RWPE1 (cell line): ENCODE results near the gene OGFR.

Experiments used
- CTCF ChIA-PET: fragments of 350-600 bp; sonication (Branson Sonifier 250); formaldehyde crosslinking; extraction: SDS; loops from one replicate; lab custom pipeline; 2021; lab: Yijun Ruan, JAX
- POLR2A ChIA-PET: fragments of 400-600 bp; formaldehyde crosslinking; extraction: SDS; loops from one replicate; lab custom pipeline; 2020; ENCODE audit warnings: antibody characterized with exemption; ENCODE audit not compliant: low non-redundant PET; lab: Yijun Ruan, JAX
- DNase-seq: peaks from one replicate; pipeline ENCODE4 v3.0.0; 2012; ENCODE audit warnings: low spot score
- H3K27ac ChIP-seq: fragments of 450-650 bp; 2 replicates; pipeline ENCODE4 v1.5.1; 2017
- TF ChIP-seq, protein P1 (sequence below): fragments of 450-650 bp; conservative IDR thresholded peaks from 2 replicates; pipeline ENCODE4 v1.5.1; 2017; ENCODE audit warnings: low read depth, mild to moderate bottlenecking

OGFR gene

DNA sequence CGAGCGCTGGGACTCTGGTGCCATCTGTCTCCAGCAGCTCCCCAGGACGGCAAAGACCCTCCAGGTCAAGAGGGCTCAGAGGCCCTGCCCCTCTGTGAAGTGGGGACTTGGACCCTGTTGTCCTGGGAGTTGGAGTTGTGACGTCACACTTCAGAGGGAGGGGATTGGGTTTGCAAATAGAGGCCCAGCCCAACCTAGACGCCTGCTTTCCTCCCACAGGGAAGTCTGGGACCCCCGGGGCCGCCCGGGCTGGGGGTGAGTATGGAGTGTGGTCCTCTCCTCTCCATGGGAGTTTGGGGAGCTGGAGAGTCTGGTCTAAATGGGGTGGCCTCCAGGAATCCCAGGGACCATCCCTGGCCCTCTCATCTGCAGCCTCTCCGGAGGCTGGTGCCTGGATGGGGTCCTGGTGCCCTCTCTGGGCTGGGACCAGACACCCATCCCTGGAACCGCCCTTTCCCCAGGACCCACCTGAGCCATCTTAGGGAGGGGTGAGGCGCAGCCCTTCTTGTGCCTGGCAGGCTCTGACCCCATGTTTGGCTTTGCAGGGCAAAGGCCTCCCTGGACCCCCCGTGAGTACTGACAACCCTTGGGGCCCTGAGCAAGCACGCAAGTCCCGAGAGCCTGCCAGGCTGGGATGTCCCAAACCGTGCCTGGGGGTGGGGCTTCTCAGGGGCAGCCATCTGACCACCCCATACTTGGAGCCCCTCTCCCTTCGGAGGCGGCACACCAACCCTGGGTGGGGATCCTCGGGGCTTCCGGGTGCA is 16.5 kb downstream of the OGFR start:
- ChIA-PET CTCF (no interaction called here), POLR2A (interaction anchor here (0.5 kb wide), 1 partner anchor 16 kb away, joined by 3 read pairs; no protein-coding TSS in a partner anchor)
- H3K27ac ChIP-seq: peak overlapping the region; percentile 69; the same call in 1 of the 2 replicates
- TF ChIP-seq, protein P1, sequence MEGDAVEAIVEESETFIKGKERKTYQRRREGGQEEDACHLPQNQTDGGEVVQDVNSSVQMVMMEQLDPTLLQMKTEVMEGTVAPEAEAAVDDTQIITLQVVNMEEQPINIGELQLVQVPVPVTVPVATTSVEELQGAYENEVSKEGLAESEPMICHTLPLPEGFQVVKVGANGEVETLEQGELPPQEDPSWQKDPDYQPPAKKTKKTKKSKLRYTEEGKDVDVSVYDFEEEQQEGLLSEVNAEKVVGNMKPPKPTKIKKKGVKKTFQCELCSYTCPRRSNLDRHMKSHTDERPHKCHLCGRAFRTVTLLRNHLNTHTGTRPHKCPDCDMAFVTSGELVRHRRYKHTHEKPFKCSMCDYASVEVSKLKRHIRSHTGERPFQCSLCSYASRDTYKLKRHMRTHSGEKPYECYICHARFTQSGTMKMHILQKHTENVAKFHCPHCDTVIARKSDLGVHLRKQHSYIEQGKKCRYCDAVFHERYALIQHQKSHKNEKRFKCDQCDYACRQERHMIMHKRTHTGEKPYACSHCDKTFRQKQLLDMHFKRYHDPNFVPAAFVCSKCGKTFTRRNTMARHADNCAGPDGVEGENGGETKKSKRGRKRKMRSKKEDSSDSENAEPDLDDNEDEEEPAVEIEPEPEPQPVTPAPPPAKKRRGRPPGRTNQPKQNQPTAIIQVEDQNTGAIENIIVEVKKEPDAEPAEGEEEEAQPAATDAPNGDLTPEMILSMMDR: no peak
- no peak for DNase-seq

DNA sequence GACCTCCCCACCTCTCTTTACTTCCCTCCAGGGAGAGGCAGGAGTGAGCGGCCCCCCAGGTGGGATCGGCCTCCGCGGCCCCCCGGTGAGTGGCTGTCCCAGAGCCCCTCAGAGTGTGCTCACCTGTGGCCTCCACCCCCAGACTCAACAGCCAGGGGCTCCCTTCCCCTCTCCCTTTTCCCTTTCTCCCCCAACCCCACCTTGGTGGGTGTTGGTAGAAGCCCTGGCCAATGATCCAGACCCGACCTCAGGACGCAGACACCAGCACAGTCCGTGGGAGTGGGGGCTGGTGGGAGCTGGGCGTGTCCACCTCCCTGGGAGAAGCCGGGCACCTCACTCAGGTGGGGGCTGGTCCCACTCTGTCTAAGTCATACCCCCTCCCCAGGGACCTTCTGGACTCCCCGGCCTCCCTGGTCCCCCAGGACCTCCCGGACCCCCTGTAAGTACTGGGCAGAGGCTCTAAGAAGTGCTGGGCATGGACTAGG is 17.1 kb downstream of the OGFR start:
- no peak for DNase-seq
- POLR2A ChIA-PET: interaction anchor here (0.5 to 0.6 kb wide), 2 partner anchors 16 to 35 kb away, joined by 3 read pairs; no protein-coding TSS in a partner anchor
- no peak overlapping the region for H3K27ac ChIP-seq
- TF ChIP-seq, protein P1: no peak
- CTCF ChIA-PET: interaction anchor here (0.7 to 1.9 kb wide), 4 partner anchors 10 to 187 kb away, joined by 3 to 13 read pairs (median 6); no protein-coding TSS in a partner anchor

DNA sequence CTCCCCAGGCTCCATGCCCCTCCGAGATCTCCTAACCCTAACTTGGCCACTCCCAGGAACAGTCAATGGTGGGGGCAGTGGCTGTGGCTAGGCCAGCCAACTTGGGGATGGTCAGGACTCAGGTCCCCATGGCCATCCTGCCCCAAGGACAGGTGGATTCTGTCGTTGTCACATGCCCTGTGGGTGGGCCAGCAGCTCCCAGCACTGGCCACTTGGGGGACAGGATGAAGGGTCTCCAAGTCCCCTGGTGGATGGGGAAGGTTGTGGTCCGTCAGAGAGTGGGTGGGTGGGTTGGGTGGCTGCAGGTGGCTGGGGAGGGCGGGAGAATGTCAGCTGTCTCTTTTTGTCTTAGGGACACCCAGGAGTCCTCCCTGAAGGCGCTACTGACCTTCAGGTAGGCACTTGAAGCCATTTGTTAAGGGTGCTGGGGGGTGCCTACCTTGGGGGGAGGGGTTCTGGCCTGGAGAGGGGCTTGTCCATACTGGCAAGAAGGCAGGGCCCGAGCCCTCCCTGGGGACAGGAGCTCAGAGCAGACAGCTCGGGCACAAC is 17.7 kb downstream of the OGFR start:
- TF ChIP-seq, protein P1: no peak
- ChIA-PET POLR2A (interaction anchor here (0.6 kb wide), 3 partner anchors 35 to 136 kb away, joined by 3 read pairs; no protein-coding TSS in a partner anchor), CTCF (interaction anchor here (0.6 to 1.9 kb wide), 20 partner anchors 10 to 401 kb away, joined by 3 to 13 read pairs (median 5); partner anchors contain the start of gene TCFL5)
- no peak for DNase-seq
- peak overlapping the region; percentile 47 for H3K27ac ChIP-seq

DNA sequence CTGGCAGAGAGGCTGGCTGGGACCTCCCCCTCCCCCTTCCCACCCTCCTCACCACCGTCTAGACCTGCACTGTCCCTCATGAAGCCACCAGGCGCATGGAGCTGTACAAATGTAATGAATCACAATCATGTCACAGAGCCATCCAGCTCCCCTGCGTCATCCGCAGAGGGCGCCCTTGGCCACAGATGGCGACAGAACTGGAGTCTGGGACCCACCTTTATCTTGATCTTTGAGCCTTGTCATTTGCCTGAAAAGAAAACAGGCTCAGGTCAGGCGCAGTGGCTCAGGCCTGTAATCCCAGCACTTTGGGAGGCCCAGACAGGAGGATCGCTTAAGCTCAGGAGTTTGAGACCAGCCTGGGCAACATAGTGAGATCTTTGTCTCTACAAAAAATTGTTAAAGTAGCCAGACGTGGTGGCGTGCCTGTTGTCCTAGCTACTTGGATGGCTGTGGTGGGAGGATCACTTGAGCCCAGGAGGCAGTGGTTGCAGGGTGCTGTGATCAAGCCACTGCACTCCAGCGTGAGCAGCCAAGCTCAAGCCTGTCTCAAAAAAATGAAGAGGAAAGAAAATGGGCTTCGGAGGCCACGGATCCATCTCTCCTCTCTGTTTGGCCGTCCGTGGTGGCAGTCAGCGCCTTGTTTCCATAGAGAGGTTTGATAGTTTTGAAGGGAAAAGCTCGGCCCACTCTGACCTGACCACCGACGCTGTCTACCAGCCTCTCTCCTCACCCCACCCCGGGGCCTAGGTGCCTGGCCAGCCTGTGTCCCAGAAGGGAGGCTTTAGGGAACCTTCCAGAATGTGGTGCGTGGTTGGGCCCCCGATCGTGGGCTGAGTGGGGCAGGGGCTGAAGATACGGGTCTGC is 18.4 kb downstream of the OGFR start:
- TF ChIP-seq, protein P1: peak; percentile 65
- peak; percentile 55 for DNase-seq
- ChIA-PET POLR2A (interaction anchor here (0.6 kb wide), 2 partner anchors 128 to 137 kb away, joined by 3 read pairs; no protein-coding TSS in a partner anchor), CTCF (interaction anchor here (0.6 to 1.9 kb wide), 20 partner anchors 10 to 401 kb away, joined by 3 to 13 read pairs (median 5); partner anchors contain the start of gene TCFL5)
- peak overlapping the region; percentile 47 for H3K27ac ChIP-seq

DNA sequence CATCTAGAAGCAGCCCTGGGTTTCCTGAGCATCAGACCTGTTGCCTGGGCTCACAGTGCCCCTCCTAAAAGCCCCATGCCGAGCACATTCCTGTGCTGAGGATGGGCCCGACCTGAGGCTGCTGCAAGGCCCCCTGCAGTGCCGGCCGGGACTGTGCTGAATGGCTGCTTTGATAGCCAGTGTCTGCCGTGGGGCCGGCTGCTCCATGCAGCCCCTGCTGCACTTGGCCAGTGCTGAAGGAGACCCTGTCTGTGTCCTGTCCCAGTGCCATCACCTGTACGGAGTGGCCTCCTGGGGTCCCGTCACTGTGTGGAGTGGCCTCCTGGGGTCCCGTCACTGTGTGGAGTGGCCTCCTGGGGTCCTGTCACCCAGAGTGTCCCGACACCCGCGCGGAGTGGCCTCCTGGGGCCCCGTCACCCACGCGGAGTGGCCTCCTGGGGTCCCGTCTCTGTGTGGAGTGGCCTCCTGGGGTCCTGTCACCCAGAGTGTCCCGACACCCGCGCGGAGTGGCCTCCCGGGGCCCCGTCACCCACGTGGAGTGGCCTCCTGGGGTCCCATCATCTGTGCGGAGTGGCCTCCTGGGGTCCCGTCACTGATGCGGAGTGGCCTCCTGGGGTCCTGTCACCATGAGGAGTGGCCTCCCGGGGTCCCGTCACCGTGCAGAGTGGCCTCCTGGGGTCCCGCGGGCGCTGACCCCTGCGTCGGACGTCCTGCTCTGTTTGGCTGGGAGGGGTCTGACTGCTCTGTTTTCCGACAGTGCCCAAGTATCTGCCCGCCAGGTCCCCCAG is 19.2 kb downstream of the OGFR start:
- TF ChIP-seq, protein P1: no peak
- no peak for DNase-seq
- ChIA-PET CTCF (interaction anchor here (0.5 to 1.9 kb wide), 11 partner anchors 9 to 703 kb away, joined by 3 to 13 read pairs (median 7); no protein-coding TSS in a partner anchor), POLR2A (no interaction called here)
- peak overlapping the region; percentile 47 for H3K27ac ChIP-seq
